IPS-18c (cell line): ENCODE measurements around the gene TPD52L1.

Experiments
- H3K4me3 ChIP-seq: 2 replicates; pipeline ENCODE4 v1.7.0; 2013; ENCODE audit warnings: low read depth, mild to moderate bottlenecking, low read length, moderate library complexity; ENCODE audit not compliant: insufficient read depth
- H3K9me3 ChIP-seq: one replicate; pipeline ENCODE4 v1.6.1; 2013; ENCODE audit warnings: mild to moderate bottlenecking, low read length, moderate library complexity; ENCODE audit not compliant: control insufficient read depth, insufficient read depth

The TPD52L1 gene

GRCh38 chr6:125192610-125192930 lies 39.0 kb downstream of the TPD52L1 start:
- no peak overlapping the region for H3K4me3 ChIP-seq
- no peaks in the 10 kb centered on the region for H3K9me3 ChIP-seq

- no peak overlapping the region for H3K4me3 ChIP-seq
- H3K9me3 ChIP-seq = no peaks in the 10 kb centered on the region
Observed at GRCh38 chr6:125193208-125193607, 39.6 kb downstream of the TPD52L1 start.

- no peaks in the 10 kb centered on the region for H3K9me3 ChIP-seq
- H3K4me3 ChIP-seq = no peak overlapping the region
Observed at GRCh38 chr6:125194941-125195340, 41.4 kb downstream of the TPD52L1 start.

GRCh38 chr6:125195526-125195925 lies 42.0 kb downstream of the TPD52L1 start:
- no peaks in the 10 kb centered on the region for H3K9me3 ChIP-seq
- no peak overlapping the region for H3K4me3 ChIP-seq

- H3K4me3 ChIP-seq = no peak overlapping the region
- no peaks in the 10 kb centered on the region for H3K9me3 ChIP-seq
Observed at GRCh38 chr6:125196613-125197012, 43.0 kb downstream of the TPD52L1 start.

GRCh38 chr6:125197795-125198269 lies 44.3 kb downstream of the TPD52L1 start:
- H3K4me3 ChIP-seq = no peak overlapping the region
- H3K9me3 ChIP-seq = no peaks in the 10 kb centered on the region

GRCh38 chr6:125198398-125198937 lies 44.9 kb downstream of the TPD52L1 start:
- H3K4me3 ChIP-seq = no peak overlapping the region
- H3K9me3 ChIP-seq = no peaks in the 10 kb centered on the region

GRCh38 chr6:125200941-125201340 lies 47.4 kb downstream of the TPD52L1 start:
- Histone ChIP-seq H3K9me3 (no peaks in the 10 kb centered on the region), H3K4me3 (no peak overlapping the region)

- no peaks in the 10 kb centered on the region for H3K9me3 ChIP-seq
- H3K4me3 ChIP-seq = no peak overlapping the region
Observed at GRCh38 chr6:125201961-125202729, 48.6 kb downstream of the TPD52L1 start.

- H3K4me3 ChIP-seq = no peak overlapping the region
- no peaks in the 10 kb centered on the region for H3K9me3 ChIP-seq
Observed at GRCh38 chr6:125203395-125203794, 49.8 kb downstream of the TPD52L1 start.

GRCh38 chr6:125205931-125206330 lies 52.4 kb downstream of the TPD52L1 start:
- no peak overlapping the region for H3K4me3 ChIP-seq
- no peaks in the 10 kb centered on the region for H3K9me3 ChIP-seq

GRCh38 chr6:125206389-125206788 lies 52.8 kb downstream of the TPD52L1 start:
- H3K4me3 ChIP-seq = no peak overlapping the region
- no peaks in the 10 kb centered on the region for H3K9me3 ChIP-seq

GRCh38 chr6:125207956-125208355 lies 54.4 kb downstream of the TPD52L1 start:
- Histone ChIP-seq H3K9me3 (no peaks in the 10 kb centered on the region), H3K4me3 (no peak overlapping the region)

GRCh38 chr6:125208625-125209249 lies 55.2 kb downstream of the TPD52L1 start:
- Histone ChIP-seq H3K4me3 (no peak overlapping the region), H3K9me3 (no peaks in the 10 kb centered on the region)

GRCh38 chr6:125210667-125211066 lies 57.1 kb downstream of the TPD52L1 start:
- Histone ChIP-seq H3K4me3 (no peak overlapping the region), H3K9me3 (no peaks in the 10 kb centered on the region)

GRCh38 chr6:125211352-125211751 lies 57.8 kb downstream of the TPD52L1 start:
- H3K9me3 ChIP-seq = no peaks in the 10 kb centered on the region
- H3K4me3 ChIP-seq = no peak overlapping the region

GRCh38 chr6:125212377-125212776 lies 58.8 kb downstream of the TPD52L1 start:
- no peak overlapping the region for H3K4me3 ChIP-seq
- no peaks in the 10 kb centered on the region for H3K9me3 ChIP-seq

- Histone ChIP-seq H3K4me3 (no peak overlapping the region), H3K9me3 (no peaks in the 10 kb centered on the region)
Observed at GRCh38 chr6:125213939-125214338, 60.4 kb downstream of the TPD52L1 start.
